Activated CD8-positive, alpha-beta memory T cell treated with anti-CD3 and anti-CD28 coated beads for 24 hours (primary cell): ENCODE results near the gene FHIP2A.

Experiments
- DNase-seq: peaks from one replicate; pipeline ENCODE4 v3.0.0-alpha.2; 2020

The FHIP2A gene

DNA sequence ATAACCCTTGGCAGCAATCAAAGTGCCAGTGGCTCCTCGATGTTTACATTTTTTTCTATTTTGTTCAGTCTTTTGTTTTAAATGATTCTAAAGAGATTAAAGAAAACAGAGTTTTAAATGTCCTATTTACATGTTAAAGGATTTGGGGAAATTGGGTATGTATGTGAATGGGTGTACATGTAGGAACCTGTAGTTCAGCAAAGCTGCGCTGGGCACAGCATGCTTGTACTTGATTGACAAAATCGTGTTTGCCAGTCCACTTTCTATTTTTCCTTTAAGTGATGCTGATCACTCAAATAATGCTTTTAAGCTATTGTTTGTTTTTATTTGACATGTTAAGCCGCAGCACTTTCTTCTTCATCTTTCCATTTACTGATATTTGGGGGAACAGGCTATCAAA, 40.9 kb downstream of the FHIP2A start:
- DNase-seq = no peak

DNA sequence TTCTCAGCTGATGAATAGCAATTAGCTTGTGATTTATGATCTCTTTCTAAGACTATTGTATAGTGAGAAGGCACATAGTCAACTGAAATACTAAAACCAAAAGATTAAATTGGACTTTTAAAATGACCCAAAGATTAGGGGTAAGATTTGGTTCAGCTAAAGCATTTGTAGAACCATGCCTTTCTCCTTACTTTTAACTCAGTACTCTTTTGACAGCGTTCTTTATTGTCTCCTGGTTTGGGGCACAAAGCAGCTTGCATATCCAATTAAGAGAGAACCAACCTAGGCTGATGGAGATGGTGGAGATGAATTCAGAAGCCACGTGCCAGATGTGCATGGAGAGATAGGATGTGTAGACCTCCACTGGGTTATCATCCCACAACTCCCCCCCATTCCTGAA, 45.8 kb downstream of the FHIP2A start:
- no peak for DNase-seq

- no peak for DNase-seq
Observed at GRCh38 chr10:114868870-114869519, 47.4 kb downstream of the FHIP2A start.

GRCh38 chr10:114869520-114869892, 47.9 kb downstream of the FHIP2A start:
- no peak for DNase-seq

- DNase-seq = no peak
Observed at GRCh38 chr10:114870486-114870885, 48.9 kb downstream of the FHIP2A start.

DNA sequence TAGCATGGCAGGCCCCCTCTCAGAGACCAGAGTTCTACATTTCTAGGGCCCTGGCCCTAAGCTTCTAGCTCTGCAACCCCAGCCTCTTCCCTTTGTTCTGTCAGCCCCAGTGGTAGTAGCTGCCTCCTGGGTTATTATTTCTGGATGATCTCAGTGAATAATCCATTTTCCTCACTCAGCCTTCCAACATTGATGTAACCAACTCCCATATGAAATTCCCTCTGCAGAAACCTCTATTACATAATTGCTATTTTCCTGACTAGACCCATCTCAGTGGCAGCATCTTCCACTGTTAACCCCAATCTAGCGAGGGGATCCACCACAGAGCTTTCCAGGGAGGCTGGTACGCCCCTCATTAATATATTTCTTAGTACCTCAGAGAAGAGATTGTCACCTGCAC, 49.8 kb downstream of the FHIP2A start:
- DNase-seq = no peak
